Neural progenitor cell (in vitro differentiated cells): Measurements from ENCODE around the gene FBXL14. TPM values are rescaled to one million over a fixed set of nuclear protein-coding genes. Genes with fewer than 3 reads are reported as not detected.
A peak's percentile ranks its signal among the peaks of the same experiment; 100 is the strongest.

Experiments used
- DNase-seq: peaks from one replicate; pipeline ENCODE4 v3.0.0-alpha.2; 2016; ENCODE audit warnings: low spot score
- H2AFZ ChIP-seq: fragments of 200-600 bp; sonication (generic); replicated peaks from 2 replicates; pipeline ENCODE4 v1.6.1; 2016; ENCODE audit warnings: antibody characterized with exemption
- H3F3A ChIP-seq: fragments of 200-600 bp; sonication (generic); 2 replicates; pipeline ENCODE4 v1.6.1; 2016; ENCODE audit warnings: antibody characterized with exemption, low read depth
- H3K27ac ChIP-seq: fragments of 200-600 bp; sonication (generic); 2 replicates; pipeline ENCODE4 v1.5.1; 2016; ENCODE audit warnings: mild to moderate bottlenecking
- H3K27me3 ChIP-seq: fragments of 200-600 bp; sonication (generic); 2 replicates; pipeline ENCODE4 v1.6.1; 2016; ENCODE audit warnings: mild to moderate bottlenecking, moderate library complexity
- H3K36me3 ChIP-seq: fragments of 200-600 bp; sonication (generic); 2 replicates; pipeline ENCODE4 v1.5.1; 2016
- H3K4me1 ChIP-seq: fragments of 200-600 bp; sonication (generic); 2 replicates; pipeline ENCODE4 v1.6.1; 2016; ENCODE audit warnings: mixed run types
- H3K4me2 ChIP-seq: fragments of 200-600 bp; sonication (generic); 2 replicates; pipeline ENCODE4 v1.6.1; 2016
- H3K4me3 ChIP-seq: fragments of 200-600 bp; sonication (generic); 2 replicates; pipeline ENCODE4 v1.5.1; 2016
- H3K79me2 ChIP-seq: fragments of 200-600 bp; sonication (generic); 2 replicates; pipeline ENCODE4 v1.6.1; 2016; ENCODE audit warnings: low read depth
- H3K9ac ChIP-seq: fragments of 200-600 bp; sonication (generic); 2 replicates; pipeline ENCODE4 v1.6.1; 2016
- H3K9me3 ChIP-seq: fragments of 200-600 bp; sonication (generic); 2 replicates; pipeline ENCODE4 v1.5.1; 2016; ENCODE audit warnings: low read depth
- H4K20me1 ChIP-seq: fragments of 200-600 bp; sonication (generic); 2 replicates; pipeline ENCODE4 v1.6.1; 2016; ENCODE audit warnings: low read depth
- H3K27ac Mint-ChIP-seq: 3 replicates; pipeline ENCODE4 v1.8.0; 2021; ENCODE audit warnings: mixed read lengths
- H3K27me3 Mint-ChIP-seq: 2 replicates; pipeline ENCODE4 v1.8.0; 2022; ENCODE audit warnings: low read depth, mild to moderate bottlenecking, inconsistent platforms, moderate library complexity, mixed read lengths; ENCODE audit not compliant: insufficient read depth
- H3K36me3 Mint-ChIP-seq: 3 replicates; pipeline ENCODE4 v1.8.0; 2021; ENCODE audit warnings: mixed read lengths
- H3K4me1 Mint-ChIP-seq: 3 replicates; pipeline ENCODE4 v1.8.0; 2021; ENCODE audit warnings: mixed read lengths
- H3K4me3 Mint-ChIP-seq: 3 replicates; pipeline ENCODE4 v1.8.0; 2021; ENCODE audit warnings: mild to moderate bottlenecking, moderate library complexity, mixed read lengths
- H3K9me3 Mint-ChIP-seq: 3 replicates; pipeline ENCODE4 v1.8.0; 2020; ENCODE audit warnings: mixed read lengths
- EZH2 ChIP-seq: fragments of 200-600 bp; sonication (generic); IDR thresholded peaks from 2 replicates; pipeline ENCODE4 v1.6.1; 2017; ENCODE audit warnings: antibody characterized with exemption, mild to moderate bottlenecking, moderate library complexity
- EZH2phosphoT487 ChIP-seq: fragments of 200-600 bp; sonication (generic); IDR thresholded peaks from 2 replicates; pipeline ENCODE4 v1.6.1; 2017; ENCODE audit warnings: antibody characterized with exemption
- total RNA-seq: library from RNA; depleted of rRNA; stranded (reverse); fragments of >200 nt; gene quantifications from 2 replicates; pipeline ENCODE4 v1.2.3, GENCODE V29; 2015; ENCODE audit warnings: low replicate concordance
- TF ChIP-seq, protein P1 (sequence below): fragments of 200-600 bp; sonication (generic); IDR thresholded peaks from 2 replicates; pipeline ENCODE4 v1.5.1; 2017; ENCODE audit warnings: antibody characterized with exemption, mild to moderate bottlenecking

Gene FBXL14
- total RNA-seq, 1 donor from 2014 or later: 27.3 TPM

DNA sequence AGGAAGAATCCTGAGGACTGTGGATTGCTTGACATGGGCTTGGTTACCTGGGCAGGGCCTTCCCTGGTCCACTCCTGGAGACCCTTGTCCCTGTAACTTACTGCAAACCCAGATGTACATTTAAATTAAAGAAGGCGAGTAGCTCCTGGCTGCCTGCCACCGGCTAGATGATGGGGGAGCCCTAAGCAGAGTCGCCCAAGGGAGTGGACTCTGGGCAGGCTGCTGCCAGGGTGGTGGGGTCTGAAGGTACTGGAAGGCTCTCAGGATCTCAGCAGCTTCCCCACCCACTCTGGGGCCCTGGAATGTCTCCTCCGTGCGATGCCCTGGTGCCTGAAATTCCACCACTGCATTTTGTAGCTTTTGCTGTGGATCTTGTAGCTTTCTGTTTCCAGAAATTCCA is 74.7 kb downstream of the FBXL14 start:
- DNase-seq: no peak
- H3K4me2 ChIP-seq: no peak overlapping the region
- H3K4me1 Mint-ChIP-seq: peaks cover 29% of the 10 kb centered on the region
- peaks cover 30% of the 10 kb centered on the region for H3K4me1 ChIP-seq
- H3K27me3 ChIP-seq: peaks cover under 1% of the 10 kb centered on the region
- TF ChIP-seq, protein P1, sequence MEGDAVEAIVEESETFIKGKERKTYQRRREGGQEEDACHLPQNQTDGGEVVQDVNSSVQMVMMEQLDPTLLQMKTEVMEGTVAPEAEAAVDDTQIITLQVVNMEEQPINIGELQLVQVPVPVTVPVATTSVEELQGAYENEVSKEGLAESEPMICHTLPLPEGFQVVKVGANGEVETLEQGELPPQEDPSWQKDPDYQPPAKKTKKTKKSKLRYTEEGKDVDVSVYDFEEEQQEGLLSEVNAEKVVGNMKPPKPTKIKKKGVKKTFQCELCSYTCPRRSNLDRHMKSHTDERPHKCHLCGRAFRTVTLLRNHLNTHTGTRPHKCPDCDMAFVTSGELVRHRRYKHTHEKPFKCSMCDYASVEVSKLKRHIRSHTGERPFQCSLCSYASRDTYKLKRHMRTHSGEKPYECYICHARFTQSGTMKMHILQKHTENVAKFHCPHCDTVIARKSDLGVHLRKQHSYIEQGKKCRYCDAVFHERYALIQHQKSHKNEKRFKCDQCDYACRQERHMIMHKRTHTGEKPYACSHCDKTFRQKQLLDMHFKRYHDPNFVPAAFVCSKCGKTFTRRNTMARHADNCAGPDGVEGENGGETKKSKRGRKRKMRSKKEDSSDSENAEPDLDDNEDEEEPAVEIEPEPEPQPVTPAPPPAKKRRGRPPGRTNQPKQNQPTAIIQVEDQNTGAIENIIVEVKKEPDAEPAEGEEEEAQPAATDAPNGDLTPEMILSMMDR: no peak
- TF ChIP-seq EZH2 (no peak), EZH2phosphoT487 (no peak)
- H3K36me3 ChIP-seq: no peaks in the 10 kb centered on the region
- H3K79me2 ChIP-seq: no peaks in the 10 kb centered on the region
- no peak overlapping the region for H3K4me3 Mint-ChIP-seq
- peaks cover 15% of the 10 kb centered on the region for H3F3A ChIP-seq
- H3K4me3 ChIP-seq: no peak overlapping the region
- no peak overlapping the region for H3K9ac ChIP-seq
- no peak overlapping the region for H3K27ac ChIP-seq
- no peak overlapping the region for H2AFZ ChIP-seq
- H3K9me3 Mint-ChIP-seq: peaks cover 12% of the 10 kb centered on the region
- H3K36me3 Mint-ChIP-seq: peaks cover under 1% of the 10 kb centered on the region
- H3K27ac Mint-ChIP-seq: no peak overlapping the region
- H3K27me3 Mint-ChIP-seq: peaks cover 15% of the 10 kb centered on the region
- H3K9me3 ChIP-seq: peaks cover 6% of the 10 kb centered on the region
- no peaks in the 10 kb centered on the region for H4K20me1 ChIP-seq

- Histone ChIP-seq H3F3A (peaks cover 10% of the 10 kb centered on the region), H3K36me3 (no peaks in the 10 kb centered on the region), H3K4me2 (no peak overlapping the region), H3K4me3 (no peak overlapping the region), H2AFZ (no peak overlapping the region), H3K9me3 (peaks cover 6% of the 10 kb centered on the region), H3K79me2 (no peaks in the 10 kb centered on the region), H4K20me1 (no peaks in the 10 kb centered on the region), H3K9ac (no peak overlapping the region), H3K4me1 (peaks cover 26% of the 10 kb centered on the region), H3K27me3 (no peaks in the 10 kb centered on the region), H3K27ac (no peak overlapping the region)
- DNase-seq: no peak
- Mint-ChIP-seq H3K4me1 (peaks cover 26% of the 10 kb centered on the region), H3K9me3 (peaks cover 13% of the 10 kb centered on the region), H3K27me3 (peaks cover 15% of the 10 kb centered on the region), H3K36me3 (peaks cover 1% of the 10 kb centered on the region), H3K27ac (peak overlapping the region; percentile 19), H3K4me3 (no peak overlapping the region)
- TF ChIP-seq EZH2phosphoT487: no peak
- TF ChIP-seq, protein P1: no peak
- no peak for TF ChIP-seq EZH2
Observed at GRCh38 chr12:1518591-1519516, 75.5 kb downstream of the FBXL14 start.

- no peak overlapping the region for H3K27ac Mint-ChIP-seq
- no peak overlapping the region for H3K4me2 ChIP-seq
- H3K4me1 Mint-ChIP-seq: peaks cover 20% of the 10 kb centered on the region
Observed at GRCh38 chr12:1517734-1518525, 76.5 kb downstream of the FBXL14 start.

More at GRCh38 chr12:1517734-1518525, 76.5 kb downstream of the FBXL14 start:
- no peaks in the 10 kb centered on the region for H3K36me3 ChIP-seq
- H3K79me2 ChIP-seq: no peaks in the 10 kb centered on the region
- H3K27me3 ChIP-seq: no peaks in the 10 kb centered on the region
- no peak overlapping the region for H3K4me3 ChIP-seq
- H4K20me1 ChIP-seq: no peaks in the 10 kb centered on the region
- peaks cover 6% of the 10 kb centered on the region for H3K9me3 ChIP-seq
- peaks cover 1% of the 10 kb centered on the region for H3K36me3 Mint-ChIP-seq
- TF ChIP-seq EZH2 (no peak), EZH2phosphoT487 (no peak)
- TF ChIP-seq, protein P1: no peak
- no peak for DNase-seq
- H3K27ac ChIP-seq: no peak overlapping the region
- H3K9ac ChIP-seq: no peak overlapping the region
- no peak overlapping the region for H3K4me3 Mint-ChIP-seq
- H3K4me1 ChIP-seq: peaks cover 17% of the 10 kb centered on the region
- peaks cover 13% of the 10 kb centered on the region for H3K9me3 Mint-ChIP-seq
- no peak overlapping the region for H2AFZ ChIP-seq
- H3F3A ChIP-seq: peaks cover under 1% of the 10 kb centered on the region
- H3K27me3 Mint-ChIP-seq: peaks cover 12% of the 10 kb centered on the region
